DND-41 (cell line): ENCODE results near the gene RAB8B.
A peak's percentile ranks its signal among the peaks of the same experiment; 100 is the strongest.

Experiments
- ATAC-seq: fragments of 200-7000 bp; cut with Tn5 transposase; 3 replicates; pipeline ENCODE4 v1.9.1; 2021; ENCODE audit warnings: low read depth; ENCODE audit not compliant: insufficient read depth
- DNase-seq: peaks from one replicate; pipeline ENCODE4 v3.0.0-alpha.2; 2020
- H2AFZ ChIP-seq: 2 replicates; pipeline ENCODE4 v1.6.0; 2012; ENCODE audit warnings: low read depth, low read length
- H3K27ac ChIP-seq: 2 replicates; pipeline ENCODE4 v1.5.1; 2012; ENCODE audit warnings: low read length, inconsistent platforms
- H3K27me3 ChIP-seq: fragments of 200-600 bp; sonication (generic); 2 replicates; pipeline ENCODE4 v1.6.0; 2012; ENCODE audit warnings: low read length, mild to moderate bottlenecking, inconsistent platforms; ENCODE audit not compliant: insufficient read depth, poor library complexity
- H3K36me3 ChIP-seq: 2 replicates; pipeline ENCODE4 v1.5.1; 2012; ENCODE audit warnings: low read length, inconsistent platforms; ENCODE audit not compliant: insufficient read depth
- H3K4me1 ChIP-seq: 2 replicates; pipeline ENCODE4 v1.5.1; 2012; ENCODE audit warnings: mild to moderate bottlenecking, low read length; ENCODE audit not compliant: insufficient read depth
- H3K4me2 ChIP-seq: 2 replicates; pipeline ENCODE4 v1.6.0; 2012; ENCODE audit warnings: mild to moderate bottlenecking, moderate library complexity, low read length, inconsistent platforms; ENCODE audit not compliant: insufficient read depth
- H3K4me3 ChIP-seq, 2 experiments: fragments of 200-600 bp in 1 of 2; shearing (Covaris generic) in 1 of 2; 2 replicates each; pipeline ENCODE4 v1.5.1; 2012 to 2016; ENCODE audit warnings: inconsistent platforms in 2 of 2, low read length in 2 of 2, mild to moderate bottlenecking in 2 of 2, low read depth in 1 of 2, moderate library complexity in 1 of 2
- H3K79me2 ChIP-seq: 2 replicates; pipeline ENCODE4 v1.6.0; 2012; ENCODE audit warnings: low read length, inconsistent platforms; ENCODE audit not compliant: insufficient read depth
- H3K9ac ChIP-seq: 2 replicates; pipeline ENCODE4 v1.6.0; 2012; ENCODE audit warnings: low read depth, mild to moderate bottlenecking, inconsistent platforms, low read length, moderate library complexity
- H3K9me3 ChIP-seq: 2 replicates; pipeline ENCODE4 v1.5.1; 2012; ENCODE audit warnings: low read length, moderate library complexity, mild to moderate bottlenecking, inconsistent platforms; ENCODE audit not compliant: insufficient read depth, severe bottlenecking
- H4K20me1 ChIP-seq: 2 replicates; pipeline ENCODE4 v1.6.0; 2012; ENCODE audit warnings: low read length; ENCODE audit not compliant: insufficient read depth
- CTCF ChIP-seq: IDR thresholded peaks from 2 replicates; pipeline ENCODE4 v1.5.1; 2012; ENCODE audit warnings: borderline replicate concordance, low read length, moderate library complexity, mild to moderate bottlenecking; ENCODE audit not compliant: poor library complexity, severe bottlenecking; ENCODE audit errors: extremely low read depth
- EZH2 ChIP-seq: IDR thresholded peaks from 3 replicates; pipeline ENCODE4 v1.6.1; 2012; ENCODE audit warnings: borderline replicate concordance, low read depth, mild to moderate bottlenecking, moderate library complexity, low read length, inconsistent platforms; ENCODE audit not compliant: severe bottlenecking

Gene RAB8B

GRCh38 chr15:63197626-63198025 is 8.2 kb downstream of the RAB8B start:
- Histone ChIP-seq H3K9me3 (no peaks in the 10 kb centered on the region), H3K36me3 (no peaks in the 10 kb centered on the region; the same call in 1 of the 2 replicates), H3K4me1 (peaks cover 37% of the 10 kb centered on the region), H3K79me2 (peaks cover 95% of the 10 kb centered on the region), H4K20me1 (peaks cover 7% of the 10 kb centered on the region; the same call in 1 of the 2 replicates), H3K27ac (no peak overlapping the region), H3K4me3 (no peak overlapping the region), H2AFZ (no peak overlapping the region), H3K4me2 (no peak overlapping the region), H3K9ac (no peak overlapping the region), H3K27me3 (no peaks in the 10 kb centered on the region)
- no peak for TF ChIP-seq EZH2
- no peak for TF ChIP-seq CTCF
- DNase-seq (no peak), ATAC-seq (no peak)

GRCh38 chr15:63198371-63199250 is 9.2 kb downstream of the RAB8B start:
- 0 out of 3 replicates have a peak, but pooled peaks have one; percentile 23 for ATAC-seq
- peaks cover 95% of the 10 kb centered on the region for H3K79me2 ChIP-seq
- H3K9me3 ChIP-seq = no peaks in the 10 kb centered on the region
- peaks cover 31% of the 10 kb centered on the region for H3K4me1 ChIP-seq
- peaks cover 14% of the 10 kb centered on the region; the same call in 1 of the 2 replicates for H4K20me1 ChIP-seq
- H3K27ac ChIP-seq = no peak overlapping the region; the same call in 1 of the 2 replicates
- TF ChIP-seq EZH2 = no peak
- H3K27me3 ChIP-seq = no peaks in the 10 kb centered on the region
- H3K4me3 ChIP-seq = no peak overlapping the region
- no peak overlapping the region for H2AFZ ChIP-seq
- DNase-seq = no peak
- no peak overlapping the region for H3K4me2 ChIP-seq
- H3K36me3 ChIP-seq = no peaks in the 10 kb centered on the region; the same call in 1 of the 2 replicates
- H3K9ac ChIP-seq = no peak overlapping the region

- Histone ChIP-seq H3K4me2 (no peak overlapping the region), H3K4me3 (no peak overlapping the region), H3K27ac (no peak overlapping the region), H3K9ac (no peak overlapping the region), H3K36me3 (no peaks in the 10 kb centered on the region; the same call in 1 of the 2 replicates), H3K79me2 (peaks cover 92% of the 10 kb centered on the region), H4K20me1 (peaks cover 16% of the 10 kb centered on the region), H2AFZ (no peak overlapping the region), H3K9me3 (no peaks in the 10 kb centered on the region), H3K27me3 (no peaks in the 10 kb centered on the region), H3K4me1 (peaks cover 10% of the 10 kb centered on the region; the same call in 1 of the 2 replicates)
- ATAC-seq = no peak
- TF ChIP-seq EZH2 (no peak), CTCF (no peak)
- DNase-seq = no peak
Observed at GRCh38 chr15:63200464-63201249, 11.3 kb downstream of the RAB8B start.

GRCh38 chr15:63202861-63203260 is 13.5 kb downstream of the RAB8B start:
- peaks cover 27% of the 10 kb centered on the region for H4K20me1 ChIP-seq
- H3K36me3 ChIP-seq = no peaks in the 10 kb centered on the region
- H3K4me2 ChIP-seq = no peak overlapping the region
- no peak overlapping the region for H2AFZ ChIP-seq
- TF ChIP-seq EZH2 (no peak), CTCF (no peak)
- H3K9ac ChIP-seq = no peak overlapping the region
- H3K4me3 ChIP-seq = no peak overlapping the region
- no peak for ATAC-seq
- H3K9me3 ChIP-seq = no peaks in the 10 kb centered on the region
- H3K79me2 ChIP-seq = peaks cover 91% of the 10 kb centered on the region
- peaks cover 6% of the 10 kb centered on the region; the same call in 1 of the 2 replicates for H3K4me1 ChIP-seq
- DNase-seq = no peak
- H3K27me3 ChIP-seq = no peaks in the 10 kb centered on the region
- H3K27ac ChIP-seq = no peak overlapping the region
